Glomerular visceral epithelial cell (primary cell): Measurements from ENCODE around the gene KIAA1586.
"Not testable (repeated sequence)": the region's sequence is repeated elsewhere in the genome, so short reads cannot be mapped to it uniquely, and the experiment has no call there.

Experiments
- DNase-seq: peaks from one replicate; pipeline ENCODE4 v3.0.0-alpha.2; 2016; ENCODE audit errors: extremely low spot score

Gene KIAA1586

DNA sequence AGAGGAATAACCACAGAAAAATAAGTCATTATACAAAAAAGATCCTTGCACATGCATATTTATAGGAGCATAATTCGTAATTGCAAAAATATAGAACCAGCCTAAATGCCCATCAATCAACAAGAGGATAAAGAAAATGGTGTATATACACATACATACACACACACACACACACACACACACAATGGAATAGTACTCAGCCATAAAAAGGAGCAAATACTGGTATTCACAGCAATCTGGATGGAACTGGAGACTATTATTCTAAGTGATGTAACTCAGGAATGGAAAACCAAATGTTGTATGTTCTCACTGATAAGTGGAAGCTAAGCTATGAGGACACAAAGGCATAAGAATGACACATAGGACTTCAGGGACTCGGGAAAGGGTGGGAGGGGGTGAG lies 1.9 kb upstream of the KIAA1586 start:
- no peak for DNase-seq

DNA sequence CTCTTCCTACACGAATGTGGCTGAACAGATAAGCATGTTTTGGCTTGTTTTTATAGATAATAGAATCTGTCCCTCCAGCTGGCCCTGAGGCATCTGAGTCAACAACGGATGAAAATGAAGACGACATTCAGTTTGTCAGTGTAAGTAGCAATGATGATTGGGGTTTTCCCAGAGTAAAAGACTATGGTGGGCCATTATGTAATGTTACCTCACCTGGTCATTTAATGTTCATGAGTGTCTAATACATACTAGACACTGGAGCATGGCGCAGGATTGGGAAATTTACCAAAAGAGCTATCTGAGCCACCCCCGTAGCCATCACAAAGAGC lies 728 bp downstream of the KIAA1586 start:
- DNase-seq: not testable (repeated sequence)

DNA sequence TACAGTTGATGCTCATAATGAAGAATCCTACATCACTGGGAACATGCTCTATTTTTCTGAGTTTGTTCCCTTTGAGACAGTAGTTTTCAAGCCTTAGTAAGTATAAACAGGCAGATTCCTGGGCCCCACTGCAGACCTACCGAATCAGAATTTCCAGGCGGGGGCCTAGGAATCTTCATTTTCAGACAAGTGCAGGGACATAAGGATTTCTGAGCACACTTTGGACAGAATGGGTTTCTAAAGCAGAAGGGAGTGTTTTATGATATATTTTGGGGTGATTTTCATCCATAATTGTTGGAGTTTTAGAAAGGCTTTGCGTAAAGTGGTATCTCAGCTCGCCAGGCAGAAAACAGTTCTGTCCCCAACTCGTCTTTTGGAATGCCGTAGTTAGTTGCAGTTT lies 1.4 kb downstream of the KIAA1586 start:
- DNase-seq: not testable (repeated sequence)

DNA sequence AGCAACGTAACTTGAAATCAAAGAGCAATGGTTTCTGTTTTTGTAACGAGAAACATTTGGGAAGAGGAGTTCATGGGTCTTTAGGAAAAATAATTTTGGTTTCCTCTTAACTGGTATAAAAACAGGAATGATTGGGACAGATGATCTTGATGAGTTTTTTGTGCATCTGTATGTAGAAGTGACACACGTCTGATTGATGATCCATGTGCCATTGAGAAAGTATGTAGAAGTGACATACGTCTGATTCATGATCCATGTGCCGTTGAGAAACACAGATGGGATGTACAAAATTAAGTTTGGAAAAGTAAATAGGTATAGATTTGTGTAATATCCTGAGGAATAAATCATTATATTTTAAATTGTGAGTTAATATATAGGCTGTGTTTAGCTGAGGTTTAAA lies 2.1 kb downstream of the KIAA1586 start:
- DNase-seq: no peak

DNA sequence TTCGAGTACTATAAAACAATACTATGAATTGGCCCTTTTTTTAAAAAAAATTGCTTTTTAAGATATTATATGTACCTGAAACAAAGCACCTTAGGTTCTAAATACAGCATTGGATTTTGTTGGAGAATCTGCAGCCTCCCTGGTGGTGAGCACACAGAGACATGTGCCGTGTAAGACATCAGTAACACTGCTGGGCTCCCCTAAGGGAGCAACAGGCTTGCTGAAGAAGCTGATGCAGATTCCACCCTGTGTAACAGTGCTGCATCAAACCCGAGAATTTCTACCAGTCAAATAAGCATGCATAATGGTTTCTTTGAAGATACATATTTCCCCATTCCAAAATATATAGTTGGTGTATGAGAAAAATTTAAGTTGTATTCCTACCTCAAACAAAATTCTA lies 17.4 kb downstream of the KIAA1586 start:
- DNase-seq: no peak

DNA sequence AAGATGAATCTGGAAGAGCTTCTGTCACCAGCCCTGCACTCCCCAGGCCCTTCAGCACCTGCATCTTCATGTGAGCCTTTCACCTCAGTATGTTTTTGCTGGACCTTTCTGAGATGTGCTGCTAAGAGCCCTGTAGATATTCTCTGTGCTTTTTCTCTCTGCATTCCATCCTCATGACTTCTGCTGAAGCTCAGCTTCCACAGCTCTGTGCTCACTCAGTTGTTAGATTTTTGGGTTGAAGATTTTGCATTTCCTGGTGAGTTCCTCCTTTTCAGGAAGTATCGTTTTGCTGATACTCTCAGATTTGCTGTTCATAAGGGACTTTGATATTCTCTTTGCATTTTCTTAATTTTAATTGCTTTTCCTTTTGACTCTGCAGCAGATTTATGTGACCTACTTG lies 18.3 kb downstream of the KIAA1586 start:
- no peak for DNase-seq

DNA sequence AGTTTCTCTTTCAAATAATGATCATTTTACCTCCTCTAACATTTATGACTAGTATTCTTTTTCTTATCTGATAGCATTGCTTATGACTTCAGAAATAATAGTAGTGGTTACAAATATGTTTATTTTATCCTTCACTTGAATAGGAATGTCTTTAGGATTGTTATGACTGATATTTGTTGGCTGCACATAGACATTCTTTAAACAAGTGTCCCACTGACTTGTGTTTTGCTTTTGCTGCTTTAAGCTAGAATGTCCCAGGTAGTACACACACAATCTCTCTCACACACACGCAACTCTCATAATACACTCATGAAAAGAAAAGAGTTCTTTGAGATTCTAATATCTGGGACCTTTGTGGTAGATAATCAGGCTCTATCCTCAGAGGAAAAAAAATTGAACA lies 21.6 kb downstream of the KIAA1586 start:
- no peak for DNase-seq

DNA sequence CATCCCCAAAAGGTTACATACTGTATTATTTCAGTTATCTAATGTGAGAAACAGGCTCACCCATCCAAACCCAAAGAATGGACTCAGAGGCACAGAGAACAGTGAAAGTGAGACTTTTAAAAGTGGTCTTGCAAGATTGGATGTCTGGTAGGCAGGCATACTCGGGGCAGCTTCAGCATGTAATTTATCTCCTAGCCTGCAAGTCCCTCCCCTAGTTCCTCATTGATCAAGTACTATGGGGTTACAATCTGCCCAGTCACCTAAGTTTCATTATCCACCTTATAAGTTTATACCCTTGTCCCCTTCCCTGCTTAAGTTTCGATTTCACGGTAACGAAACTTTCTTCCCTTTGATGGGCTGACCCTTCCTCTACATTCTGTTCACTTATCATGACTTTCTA lies 22.7 kb downstream of the KIAA1586 start:
- DNase-seq: no peak

DNA sequence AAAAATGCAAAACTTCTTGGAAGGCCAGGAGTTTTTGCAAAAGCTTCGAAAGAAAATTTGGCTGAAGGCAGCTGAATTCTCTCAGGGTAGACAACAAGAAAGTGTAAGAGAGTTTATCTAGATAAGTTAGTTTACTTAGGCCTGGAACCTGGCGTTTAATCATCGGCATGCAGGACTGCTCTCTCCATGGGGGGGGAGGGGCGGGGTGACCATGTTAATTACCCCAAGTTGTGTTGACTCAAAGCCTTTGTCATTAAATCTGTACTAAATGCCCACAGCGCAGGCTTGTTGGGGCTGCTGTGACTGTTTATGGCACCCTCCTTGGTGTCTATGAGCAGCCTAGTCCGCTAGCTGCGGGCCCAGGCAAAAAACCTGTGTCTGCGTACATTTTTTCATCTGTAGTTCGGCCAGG lies 23.4 kb downstream of the KIAA1586 start:
- no peak for DNase-seq

DNA sequence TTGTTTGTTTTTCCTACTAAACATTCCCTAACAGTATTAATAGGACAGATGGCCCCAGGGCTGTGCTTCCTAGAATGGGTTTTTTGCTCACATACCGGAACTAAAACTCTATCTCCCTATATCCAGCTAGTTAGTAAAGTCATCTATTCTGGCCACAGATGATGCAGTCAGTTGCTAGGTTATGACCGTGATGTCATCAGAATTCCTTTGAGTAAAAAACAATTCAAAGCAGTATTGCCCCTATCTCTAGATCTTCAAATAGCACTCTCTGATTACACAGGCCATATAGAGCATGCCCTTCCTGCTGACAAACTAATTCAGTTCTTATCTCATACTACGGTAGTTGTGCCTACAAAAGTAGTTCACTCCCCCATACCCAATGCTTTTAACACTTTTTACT lies 25.6 kb downstream of the KIAA1586 start:
- no peak for DNase-seq

DNA sequence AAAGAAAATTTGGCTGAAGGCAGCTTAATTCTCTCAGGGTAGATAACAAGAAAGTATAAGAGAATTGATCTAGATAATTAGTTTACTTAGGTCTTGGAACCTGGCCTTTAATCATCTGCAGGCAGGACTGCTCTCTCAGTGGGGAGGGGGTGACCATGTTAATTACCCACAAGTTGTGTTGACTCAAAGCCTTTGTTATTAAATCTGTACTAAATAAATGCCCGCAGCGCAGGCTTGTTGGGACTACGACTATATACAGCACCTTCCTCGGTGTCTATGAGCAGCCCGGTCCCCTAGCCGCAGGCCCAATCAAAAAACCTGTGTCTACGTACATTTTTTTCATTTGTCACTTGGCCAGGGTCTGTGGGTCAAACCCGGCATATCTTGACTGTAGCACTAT lies 27.9 kb downstream of the KIAA1586 start:
- DNase-seq: no peak

DNA sequence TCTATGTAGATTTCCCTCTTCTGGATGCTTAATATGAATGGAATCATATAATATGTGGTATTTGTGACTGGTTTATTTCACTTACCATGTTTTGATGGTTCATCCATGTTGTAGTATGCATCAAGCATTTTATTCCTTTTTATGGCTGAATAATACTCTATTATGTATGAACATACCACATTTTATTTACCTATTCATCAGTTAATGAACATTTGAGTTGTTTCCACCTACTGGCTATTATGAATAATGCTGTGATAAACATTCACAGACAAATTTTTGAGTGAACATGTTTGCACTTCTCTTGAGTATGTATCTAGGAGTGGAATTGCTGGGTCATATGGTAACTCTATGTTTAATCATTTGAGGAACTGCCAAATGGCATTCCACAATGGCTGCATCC lies 28.6 kb downstream of the KIAA1586 start:
- no peak for DNase-seq

DNA sequence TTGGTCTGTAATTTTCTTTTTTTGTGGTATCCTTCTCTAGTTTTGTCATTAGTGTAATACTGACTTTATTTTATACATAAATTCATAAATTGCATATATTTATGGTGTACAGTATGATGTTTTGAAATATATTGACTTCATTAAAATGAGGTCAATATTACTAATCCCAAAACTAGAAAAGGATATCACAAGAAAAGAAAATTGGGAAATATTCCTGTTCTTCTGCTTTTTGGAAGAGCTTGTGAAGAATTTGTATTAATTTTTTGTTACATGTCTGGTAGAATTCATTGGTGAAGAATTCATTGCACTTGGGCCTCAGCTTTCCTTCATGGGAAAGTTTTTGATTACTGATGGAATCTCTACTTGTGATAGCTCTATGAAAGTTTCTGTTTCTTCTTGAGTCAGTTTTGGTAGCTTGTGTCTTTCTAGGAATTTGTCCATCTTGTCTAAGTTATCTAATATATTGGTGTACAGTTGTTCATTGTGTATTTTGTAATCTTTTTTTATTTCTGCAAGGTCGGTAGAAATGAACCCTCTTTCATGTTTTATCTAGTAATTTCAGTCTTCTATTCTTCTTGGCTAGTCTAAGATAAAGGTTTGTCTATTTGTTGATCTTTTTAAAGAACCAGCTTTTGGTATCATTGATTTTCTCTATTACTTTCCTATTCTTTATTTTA lies 32.2 kb downstream of the KIAA1586 start:
- no peak for DNase-seq

DNA sequence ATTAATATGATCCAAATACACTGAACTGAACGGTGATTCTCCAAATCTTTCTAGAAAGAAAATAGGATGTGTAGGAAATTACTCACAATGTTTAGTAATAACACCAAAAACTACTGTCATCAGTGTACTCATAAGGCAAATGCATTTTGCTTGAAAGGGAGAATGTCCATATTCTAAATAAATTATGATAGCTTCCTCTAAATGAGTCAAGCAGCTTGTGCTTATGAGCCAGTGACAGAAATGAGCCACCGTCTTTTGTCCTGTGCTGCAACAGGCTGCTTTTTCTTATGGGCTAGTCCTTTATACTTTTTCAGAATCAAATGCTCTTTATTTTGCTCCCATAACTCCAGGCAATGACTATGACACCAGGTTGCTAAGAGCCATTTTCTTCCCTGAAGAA lies 39.0 kb downstream of the KIAA1586 start:
- DNase-seq: no peak

DNA sequence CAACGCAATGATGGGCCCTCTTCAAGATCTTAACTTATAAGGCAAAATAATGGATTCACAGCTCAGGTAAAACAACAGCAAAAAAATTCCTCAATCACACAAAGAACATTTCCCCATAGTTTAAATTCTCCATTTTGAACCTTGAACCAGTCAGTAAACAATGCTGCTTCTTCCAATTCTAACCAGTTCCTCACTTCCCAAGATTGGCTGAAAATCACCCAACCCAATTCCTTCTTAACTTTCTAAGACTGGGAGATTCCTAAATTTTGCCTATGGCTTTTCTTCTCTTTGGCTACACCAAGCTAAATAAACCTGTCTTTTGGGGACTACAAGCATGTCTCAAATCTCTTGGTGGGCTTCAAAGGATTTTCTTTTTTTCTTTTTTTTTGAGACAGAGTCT lies 40.4 kb downstream of the KIAA1586 start:
- DNase-seq: no peak

DNA sequence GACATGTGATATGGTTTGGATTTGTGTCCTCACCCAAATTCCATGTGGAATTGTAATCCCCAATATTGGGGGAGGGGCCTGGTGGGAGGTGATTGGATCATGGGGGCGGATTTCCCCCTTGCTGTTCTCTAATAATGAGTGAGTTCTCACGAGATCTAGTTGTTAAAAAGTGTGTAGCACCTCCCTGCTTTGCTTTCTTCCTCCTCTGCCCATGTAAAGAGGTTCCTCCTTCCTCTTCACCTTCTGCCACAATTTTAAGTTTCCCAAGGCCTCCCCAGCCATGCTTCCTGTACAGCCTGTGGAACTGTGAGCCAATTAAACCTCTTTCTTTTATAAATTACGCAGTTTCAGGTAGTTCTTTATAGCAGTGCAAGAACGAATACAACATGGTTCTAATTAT lies 41.4 kb downstream of the KIAA1586 start:
- no peak for DNase-seq

DNA sequence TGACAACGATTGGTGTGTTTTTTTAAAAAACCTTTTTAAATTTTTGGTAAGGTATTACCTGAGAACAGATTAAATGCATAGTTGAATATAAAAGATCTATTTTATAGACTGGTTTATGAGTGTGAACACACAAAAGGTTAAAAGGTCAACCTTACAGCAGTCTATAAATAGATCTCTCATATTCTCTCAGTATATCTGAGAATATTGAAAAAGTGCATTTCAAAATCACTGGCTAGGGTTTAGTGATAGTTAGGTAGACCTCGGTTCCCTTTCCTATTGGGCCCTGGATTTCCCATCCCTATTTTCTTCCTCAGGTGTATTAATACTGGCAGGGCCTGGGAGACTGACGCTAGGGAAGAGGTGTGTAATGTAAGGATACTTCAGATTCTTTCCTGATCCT lies 42.8 kb downstream of the KIAA1586 start:
- no peak for DNase-seq

DNA sequence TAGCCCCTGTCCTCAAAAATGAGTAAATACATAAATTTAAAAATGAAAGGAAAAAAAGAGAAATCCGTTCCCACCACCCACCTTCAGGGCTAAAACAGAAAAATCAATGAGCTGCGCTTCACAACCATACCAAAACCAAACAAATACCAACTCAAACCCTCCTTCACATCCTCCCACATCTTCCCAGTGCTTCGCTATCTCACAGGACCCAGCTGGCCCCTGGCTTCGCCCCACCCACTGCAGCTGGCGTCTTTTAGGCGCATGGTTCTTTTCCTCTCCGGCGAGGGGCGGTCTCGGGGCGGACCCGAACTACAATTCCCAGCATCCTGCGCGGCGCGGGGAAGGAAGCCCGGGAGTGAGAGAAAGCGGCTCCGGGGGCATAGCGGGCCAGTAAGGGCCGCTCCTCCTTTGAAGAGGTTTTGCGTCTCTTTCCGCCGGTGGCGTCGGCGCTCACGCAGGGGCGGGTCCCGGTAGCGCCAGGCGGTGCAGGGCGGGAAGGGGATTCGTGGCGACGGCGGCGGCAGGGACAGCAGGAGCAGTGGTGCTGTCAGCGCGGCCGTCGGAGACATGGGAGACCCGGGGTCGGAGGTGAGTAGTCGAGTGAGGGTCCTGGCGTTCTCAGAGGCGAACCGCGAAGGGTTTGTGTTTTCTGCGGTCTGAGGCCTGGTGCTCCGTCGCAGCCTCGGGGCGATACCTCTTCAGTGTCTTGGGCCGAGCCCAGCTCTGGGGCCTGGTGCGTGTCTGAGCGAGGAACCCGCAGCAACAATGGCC lies 43.4 kb downstream of the KIAA1586 start, which contains the start of gene ZNF451:
ZNF451 (plus strand) TSS at position 502 of the 771 bp plus-strand sequence; CDS start at position 568, 66 bp downstream.
- DNase-seq: peak; percentile 97

DNA sequence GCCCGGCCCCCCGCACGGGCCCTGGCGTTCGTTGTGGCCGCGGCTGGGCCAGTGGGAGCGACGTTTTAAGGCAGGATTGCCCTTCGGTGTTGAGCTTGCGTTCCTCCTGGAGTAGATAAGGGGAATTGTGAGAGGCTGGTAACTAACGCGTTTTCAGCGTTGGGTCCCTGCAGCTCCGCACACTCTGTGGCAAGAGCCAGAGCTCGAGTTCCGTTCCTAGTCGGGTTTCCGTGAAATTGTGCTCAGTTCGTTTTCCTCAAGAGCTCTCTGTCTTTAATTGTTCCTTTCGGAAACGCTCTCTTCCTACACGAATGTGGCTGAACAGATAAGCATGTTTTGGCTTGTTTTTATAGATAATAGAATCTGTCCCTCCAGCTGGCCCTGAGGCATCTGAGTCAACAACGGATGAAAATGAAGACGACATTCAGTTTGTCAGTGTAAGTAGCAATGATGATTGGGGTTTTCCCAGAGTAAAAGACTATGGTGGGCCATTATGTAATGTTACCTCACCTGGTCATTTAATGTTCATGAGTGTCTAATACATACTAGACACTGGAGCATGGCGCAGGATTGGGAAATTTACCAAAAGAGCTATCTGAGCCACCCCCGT lies 44.1 kb downstream of the KIAA1586 start:
- not testable (repeated sequence) for DNase-seq

DNA sequence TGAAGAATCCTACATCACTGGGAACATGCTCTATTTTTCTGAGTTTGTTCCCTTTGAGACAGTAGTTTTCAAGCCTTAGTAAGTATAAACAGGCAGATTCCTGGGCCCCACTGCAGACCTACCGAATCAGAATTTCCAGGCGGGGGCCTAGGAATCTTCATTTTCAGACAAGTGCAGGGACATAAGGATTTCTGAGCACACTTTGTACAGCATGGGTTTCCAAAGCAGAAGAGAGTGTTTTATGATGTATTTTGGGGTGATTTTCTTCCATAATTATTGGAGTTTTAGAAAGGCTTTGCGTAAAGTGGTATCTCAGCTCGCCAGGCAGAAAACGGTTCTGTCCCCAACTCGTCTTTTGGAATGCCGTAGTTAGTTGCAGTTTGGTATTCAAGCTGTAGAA lies 44.9 kb downstream of the KIAA1586 start:
- DNase-seq: not testable (repeated sequence)

DNA sequence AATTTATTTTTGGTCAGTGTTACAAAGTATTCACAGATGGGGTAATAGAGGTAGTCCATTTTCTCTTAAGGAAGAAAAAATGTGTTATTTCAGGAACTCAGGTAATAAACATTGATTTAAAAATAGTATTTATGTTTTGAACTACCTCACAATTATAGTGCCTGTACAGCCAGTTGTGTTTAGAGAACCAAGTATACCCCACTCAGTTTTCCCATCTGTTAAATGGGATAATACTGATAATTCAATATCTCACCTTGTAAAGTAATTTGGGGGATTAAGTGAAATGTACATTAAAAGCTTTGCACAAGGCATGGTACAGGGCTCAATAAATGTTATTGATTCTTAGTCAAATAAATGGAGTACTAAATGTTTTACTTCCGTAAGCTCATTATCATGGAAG lies 48.2 kb downstream of the KIAA1586 start:
- DNase-seq: no peak

DNA sequence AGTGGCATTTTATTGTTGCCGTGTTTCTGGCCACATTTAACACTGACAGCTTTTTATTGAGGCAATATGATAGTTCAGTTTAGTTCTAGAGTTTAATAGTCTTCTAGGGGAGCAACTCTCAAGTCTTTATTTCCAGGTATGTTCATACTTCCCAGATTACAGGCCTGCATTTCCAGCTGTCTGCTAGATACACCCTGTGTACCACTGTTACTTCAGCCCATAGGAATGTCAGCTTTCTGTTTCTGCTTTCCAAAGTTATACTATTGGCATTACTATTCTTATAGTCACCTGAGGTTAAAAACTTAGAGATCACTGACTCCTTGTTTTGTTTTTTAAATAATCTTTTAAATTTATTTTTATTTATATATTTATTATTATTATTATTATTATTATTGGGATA lies 51.1 kb downstream of the KIAA1586 start:
- DNase-seq: peak; percentile 24

DNA sequence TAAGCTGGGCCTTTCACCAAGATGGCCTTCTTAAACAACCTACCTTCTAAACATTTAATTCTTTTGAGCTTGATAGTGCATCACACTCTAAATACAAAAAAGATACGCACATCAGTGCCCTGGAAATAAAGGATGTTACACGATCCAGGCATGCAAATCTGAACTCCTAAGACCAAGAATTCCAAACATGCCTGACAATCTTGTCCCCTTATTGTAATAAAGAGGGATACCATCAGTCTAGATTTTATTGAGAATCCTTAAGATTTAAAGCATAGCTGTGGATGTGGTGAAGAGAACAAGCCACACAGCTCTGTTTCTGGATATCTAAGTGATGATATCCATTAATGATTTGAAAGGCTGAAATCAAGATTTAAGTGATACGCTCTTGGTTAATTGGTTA lies 56.5 kb downstream of the KIAA1586 start:
- no peak for DNase-seq
